HG02759 (cell line): Measurements from ENCODE around the gene IGF1R.

Experiments used
- ATAC-seq: cut with Tn5 transposase; IDR thresholded peaks from one replicate; pipeline ENCODE4 v1.9.1; 2021; ENCODE audit warnings: mild to moderate bottlenecking, moderate library complexity; ENCODE audit not compliant: unreplicated experiment

Gene IGF1R

DNA sequence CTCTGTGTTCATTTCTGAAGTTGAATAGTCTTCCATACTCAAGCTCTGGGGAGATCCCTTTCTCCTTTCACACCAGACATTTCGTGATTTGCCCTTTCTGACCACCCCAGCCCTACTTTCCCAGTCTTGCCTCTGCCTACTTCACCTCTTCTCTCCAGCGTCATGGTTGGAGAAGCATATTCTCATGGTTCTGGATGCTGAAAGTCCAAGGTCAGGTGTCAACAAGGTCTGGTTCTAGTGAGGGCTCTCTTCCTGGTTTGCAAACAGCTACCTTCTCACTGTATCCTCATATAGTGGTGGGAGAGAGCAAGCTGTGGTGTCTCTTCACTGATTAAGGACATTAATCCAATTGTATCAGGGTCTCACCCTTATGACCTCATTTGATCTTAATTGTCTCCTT lies 169.4 kb downstream of the IGF1R start:
- no peak for ATAC-seq

DNA sequence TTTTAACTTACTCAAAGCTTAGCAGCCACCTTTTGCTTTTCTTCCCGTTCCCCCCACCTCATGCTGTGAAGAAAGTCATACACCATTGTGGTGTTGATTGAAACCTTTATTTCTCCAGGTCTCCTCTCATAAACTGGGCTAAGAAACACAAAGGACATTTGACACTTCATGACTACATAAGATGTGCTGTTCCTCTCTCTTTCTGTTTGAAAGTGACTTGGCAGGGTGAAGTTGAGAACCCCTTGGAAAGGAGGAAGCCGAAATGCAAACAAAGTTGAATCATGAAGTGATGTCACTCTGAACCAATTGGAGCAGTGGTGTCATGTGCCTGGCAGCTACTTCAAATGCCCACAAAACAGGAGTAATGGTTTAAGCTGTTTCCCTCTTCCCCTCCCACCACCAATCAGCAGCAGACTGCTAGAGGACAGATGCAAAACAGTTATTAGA lies 174.7 kb downstream of the IGF1R start:
- ATAC-seq, result no peak

- ATAC-seq, result no peak
Measured at GRCh38 chr15:98823616-98824015, 175.3 kb downstream of the IGF1R start.

GRCh38 chr15:98824595-98824994 lies 176.3 kb downstream of the IGF1R start:
- ATAC-seq, result no peak

- ATAC-seq, result no peak
Measured at GRCh38 chr15:98826658-98827057, 178.3 kb downstream of the IGF1R start.

DNA sequence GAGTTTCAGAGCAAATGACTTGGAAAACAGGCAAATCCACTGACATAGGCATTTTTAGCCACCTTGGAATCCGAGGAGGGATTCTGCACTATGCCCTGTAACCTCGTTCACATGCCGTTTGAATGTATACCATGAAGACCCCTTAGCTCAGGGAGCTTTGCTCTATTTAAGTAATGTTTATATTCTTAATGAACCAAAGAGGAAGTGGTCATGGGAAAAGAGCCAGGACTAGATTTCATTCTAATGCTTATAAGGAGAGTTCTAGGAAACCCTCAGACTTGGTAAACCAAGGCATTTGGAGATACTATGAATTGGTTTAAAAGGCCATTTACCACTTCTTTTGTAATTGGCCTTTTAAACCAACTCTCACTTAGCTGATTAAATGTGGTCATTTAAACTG lies 178.9 kb downstream of the IGF1R start:
- ATAC-seq, result no peak

GRCh38 chr15:98830034-98830634 lies 181.8 kb downstream of the IGF1R start:
- ATAC-seq, result no peak

DNA sequence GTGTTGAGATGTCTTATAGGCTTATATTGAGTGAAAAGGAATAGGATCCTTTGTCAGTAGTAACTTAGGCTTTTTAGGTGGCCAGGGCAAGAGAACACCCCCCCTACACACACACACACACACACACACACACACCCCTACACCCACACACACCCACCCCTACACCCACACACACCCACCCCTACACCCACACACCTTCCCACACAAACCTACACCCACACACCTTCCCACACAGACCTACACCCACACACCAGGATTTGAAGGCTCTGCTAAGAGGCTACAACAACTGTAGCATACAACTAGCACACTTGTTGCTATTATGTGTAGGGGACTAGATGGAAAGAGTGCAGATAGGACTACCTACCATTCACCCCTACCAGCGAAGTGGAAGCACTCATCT lies 186.6 kb downstream of the IGF1R start:
- no peak for ATAC-seq

DNA sequence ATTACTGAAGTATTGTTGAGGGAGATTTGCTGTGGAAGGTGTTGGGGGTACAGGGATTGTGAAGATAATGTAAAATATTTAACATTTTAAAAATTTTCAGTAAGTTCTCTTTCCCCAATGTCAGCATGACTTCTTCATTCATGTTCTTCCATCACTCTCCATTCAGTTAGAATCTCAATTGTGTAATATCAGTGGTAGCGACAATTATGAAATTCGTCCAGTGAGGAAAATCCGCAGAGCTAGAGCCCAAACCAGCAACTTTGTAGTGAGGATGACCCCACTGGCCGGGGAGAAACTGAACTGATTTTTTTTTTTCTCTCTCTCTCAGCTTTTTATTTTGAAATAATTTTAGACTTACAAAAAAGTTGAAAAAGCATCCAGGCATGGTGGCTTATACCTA lies 187.5 kb downstream of the IGF1R start:
- no peak for ATAC-seq

DNA sequence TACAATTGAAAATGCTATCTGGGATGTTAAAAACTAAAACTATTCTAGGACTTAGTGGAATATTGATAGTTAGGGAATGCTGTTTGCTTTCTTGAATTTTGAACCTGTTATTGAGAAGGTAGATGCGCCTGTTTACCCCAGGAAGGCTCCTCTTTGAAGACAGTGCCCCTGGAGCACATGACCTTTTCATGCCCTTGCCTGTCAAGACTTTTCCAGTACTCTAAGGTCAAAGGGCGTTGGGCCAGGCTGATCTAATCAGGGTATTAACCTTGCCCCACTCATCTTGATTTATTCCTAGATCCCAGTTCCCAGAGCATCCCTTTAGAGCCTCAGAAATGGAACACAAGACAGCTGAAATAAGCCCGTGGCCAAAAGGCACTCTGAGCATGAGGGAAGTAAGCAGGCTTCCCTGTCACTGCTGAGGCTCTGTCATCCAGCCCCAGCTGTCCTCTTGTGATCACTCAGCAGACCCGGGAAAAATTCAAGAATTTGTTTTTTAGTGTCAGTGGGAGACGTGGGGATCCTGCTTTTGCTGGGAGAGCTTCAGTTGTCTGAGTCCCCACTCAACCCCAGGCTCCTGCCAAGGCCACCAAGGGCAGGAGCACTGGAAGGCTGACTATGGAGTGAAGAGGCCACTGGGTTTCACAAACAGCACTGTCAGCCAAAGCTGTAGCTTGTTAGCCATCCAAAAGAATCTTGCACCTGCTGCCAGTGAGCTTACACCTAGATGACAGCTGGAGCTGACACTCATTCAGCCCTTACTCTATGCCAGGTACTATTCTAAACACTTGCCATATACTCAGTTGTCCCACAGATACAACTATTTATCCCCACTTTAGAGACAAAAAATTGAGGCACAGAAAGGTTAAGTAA lies 190.3 kb downstream of the IGF1R start:
- no peak for ATAC-seq

DNA sequence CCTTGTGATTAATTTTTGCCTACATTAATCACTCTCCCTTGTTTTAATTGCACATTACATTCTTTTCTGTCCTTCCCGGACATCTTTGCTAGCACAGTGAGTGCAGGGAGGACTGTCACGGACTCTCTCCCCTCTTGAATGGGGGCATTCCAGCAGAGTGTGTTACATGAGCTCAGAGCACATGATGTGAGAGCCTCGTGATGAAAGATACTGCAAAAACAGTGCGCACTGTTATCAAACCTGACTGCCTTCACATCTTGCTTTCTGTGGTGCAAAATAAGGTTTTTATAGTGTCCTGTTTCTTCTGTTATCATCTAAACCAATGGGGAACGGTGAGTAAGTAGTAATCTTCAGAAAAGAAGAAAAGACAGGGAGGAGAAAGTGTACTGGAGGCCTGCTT lies 191.7 kb downstream of the IGF1R start:
- ATAC-seq, result no peak

GRCh38 chr15:98841419-98841970 lies 193.2 kb downstream of the IGF1R start:
- no peak for ATAC-seq

DNA sequence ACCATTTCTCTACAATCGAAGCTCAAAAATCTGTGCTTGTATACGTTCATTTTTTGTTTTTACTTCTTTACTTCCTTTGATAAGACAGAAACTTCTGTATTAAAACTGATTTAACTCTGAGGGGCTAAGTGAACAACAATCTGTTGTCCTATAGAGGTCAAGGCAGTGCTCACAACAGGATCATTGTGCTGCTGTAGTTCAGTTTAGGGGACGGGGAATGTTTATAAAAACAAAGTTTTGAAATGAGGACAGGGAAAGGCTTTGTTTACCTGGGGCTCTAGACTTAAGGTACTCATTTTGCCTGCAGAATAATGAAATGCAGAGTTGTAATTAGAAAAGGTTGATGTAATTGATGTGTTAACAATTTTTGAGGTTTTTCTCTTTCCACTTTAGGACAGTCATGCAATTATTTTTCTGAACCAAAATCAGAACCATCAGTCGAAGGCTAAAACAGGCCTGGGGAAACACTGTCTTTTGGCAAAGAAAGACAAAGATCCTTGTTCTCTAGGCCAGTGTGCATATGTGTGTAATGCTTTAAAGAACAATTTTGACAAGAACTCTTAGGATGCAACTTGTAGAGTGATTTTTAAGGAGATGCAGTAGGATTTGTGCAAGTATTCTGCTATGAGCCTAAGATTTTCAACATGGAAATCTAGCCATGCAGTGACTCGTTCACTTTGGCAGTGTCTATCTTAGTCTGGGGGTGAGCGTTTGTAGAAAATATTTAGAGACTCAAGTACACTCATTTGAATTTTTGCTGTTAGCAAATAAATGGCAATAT lies 194.0 kb downstream of the IGF1R start:
- no peak for ATAC-seq

DNA sequence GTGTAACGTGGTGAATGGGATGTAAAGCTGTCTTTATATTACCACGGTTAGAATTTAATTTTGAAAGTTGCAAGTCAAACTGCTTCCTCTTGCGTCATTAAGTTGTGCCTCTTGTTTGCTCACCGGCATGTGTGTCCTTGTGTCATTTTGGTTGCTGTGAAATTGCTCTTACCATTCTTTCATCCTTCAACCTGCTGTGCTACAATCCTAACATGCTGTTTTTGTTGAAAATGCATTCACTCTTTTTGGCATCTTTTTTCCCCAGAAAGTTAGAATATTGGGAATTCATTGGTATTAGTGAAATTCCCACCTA lies 194.6 kb downstream of the IGF1R start:
- ATAC-seq, result no peak

DNA sequence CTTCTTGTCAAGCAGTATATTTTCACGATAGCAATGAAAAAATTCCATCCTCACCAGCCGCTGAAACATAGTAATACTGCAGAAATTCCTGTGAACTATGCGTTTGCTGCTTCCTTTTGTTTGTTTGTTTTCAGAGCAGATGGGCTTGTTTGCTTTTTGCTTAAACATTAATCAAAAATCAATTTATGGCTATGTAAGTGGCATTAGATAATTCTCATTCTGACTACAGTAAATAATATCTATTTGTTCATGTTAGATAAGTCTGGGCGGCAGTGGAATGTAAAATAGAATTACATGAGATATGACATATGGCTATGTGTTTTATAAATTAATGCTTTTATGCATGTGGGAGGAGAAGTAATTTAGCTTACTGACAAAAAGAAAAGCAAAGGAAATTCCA lies 195.5 kb downstream of the IGF1R start:
- ATAC-seq, result no peak

DNA sequence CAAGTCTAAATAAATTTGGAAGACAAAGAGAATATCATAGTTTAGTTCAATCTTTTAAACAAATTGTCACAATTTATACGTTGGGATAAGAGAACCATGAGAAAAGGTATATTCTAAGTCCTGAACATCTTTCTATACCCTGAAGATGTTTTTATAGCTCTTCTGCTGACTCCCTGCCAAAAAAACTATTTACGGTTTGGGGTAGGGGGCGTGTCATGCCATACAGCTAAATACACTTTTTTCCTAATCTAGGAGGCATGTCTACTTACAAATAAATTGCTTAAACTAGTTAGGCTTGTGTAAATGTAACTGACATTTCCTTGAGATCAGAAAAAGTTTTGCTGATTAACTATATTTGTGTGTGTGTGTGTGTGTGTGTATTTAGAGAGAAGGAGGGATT lies 195.9 kb downstream of the IGF1R start:
- no peak for ATAC-seq

GRCh38 chr15:98845138-98845884 lies 197.0 kb downstream of the IGF1R start:
- ATAC-seq, result no peak

DNA sequence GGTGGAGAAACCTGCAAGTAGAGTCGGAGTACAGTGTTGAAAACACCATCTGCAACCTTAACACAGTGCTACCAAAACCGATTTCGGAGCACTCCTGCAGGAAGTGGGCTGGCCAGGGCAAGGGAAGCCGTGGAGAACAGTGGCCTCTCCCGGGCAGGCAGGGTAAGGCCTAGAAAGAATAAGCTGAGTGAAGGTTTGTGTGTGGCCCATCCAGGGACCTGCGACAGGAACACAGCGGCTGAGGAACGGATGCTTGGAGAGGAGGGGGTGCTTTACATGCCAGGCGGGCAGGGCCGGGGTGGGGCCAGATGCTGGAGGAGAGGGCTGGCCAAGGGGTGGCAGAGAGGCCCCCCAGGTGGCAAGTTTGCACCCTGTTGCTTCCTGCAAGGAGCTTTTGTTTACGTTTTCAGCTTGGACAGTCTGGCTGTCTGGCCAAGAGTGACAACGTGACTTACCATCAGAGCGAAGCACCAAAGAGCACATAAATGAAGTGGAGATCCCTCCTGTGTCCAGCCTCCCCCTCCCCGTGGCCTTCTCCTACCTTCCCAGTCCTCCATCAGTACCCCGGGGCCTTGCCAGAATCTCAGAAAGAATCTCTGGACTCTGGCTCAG lies 202.7 kb downstream of the IGF1R start:
- no peak for ATAC-seq

DNA sequence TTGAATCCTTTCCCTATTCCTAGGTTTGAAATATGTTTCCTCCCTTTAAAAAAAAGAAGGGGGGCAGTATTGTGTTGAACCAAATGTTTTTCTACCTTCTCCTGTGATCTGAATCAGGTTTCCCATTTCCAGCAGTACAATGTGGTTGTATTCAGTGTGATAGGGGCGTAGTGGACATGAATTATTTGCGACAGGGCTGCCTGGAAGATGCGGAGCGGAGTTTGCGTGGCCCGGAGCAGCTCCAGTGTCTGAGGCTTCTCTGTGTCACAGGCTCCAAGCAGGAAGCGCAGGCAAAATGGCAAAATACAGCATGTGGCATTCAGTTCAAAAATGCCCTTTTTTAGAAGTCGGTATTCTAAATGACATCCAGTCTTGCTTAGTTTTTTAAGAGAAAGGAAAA lies 204.8 kb downstream of the IGF1R start:
- ATAC-seq, result peak; percentile 41

DNA sequence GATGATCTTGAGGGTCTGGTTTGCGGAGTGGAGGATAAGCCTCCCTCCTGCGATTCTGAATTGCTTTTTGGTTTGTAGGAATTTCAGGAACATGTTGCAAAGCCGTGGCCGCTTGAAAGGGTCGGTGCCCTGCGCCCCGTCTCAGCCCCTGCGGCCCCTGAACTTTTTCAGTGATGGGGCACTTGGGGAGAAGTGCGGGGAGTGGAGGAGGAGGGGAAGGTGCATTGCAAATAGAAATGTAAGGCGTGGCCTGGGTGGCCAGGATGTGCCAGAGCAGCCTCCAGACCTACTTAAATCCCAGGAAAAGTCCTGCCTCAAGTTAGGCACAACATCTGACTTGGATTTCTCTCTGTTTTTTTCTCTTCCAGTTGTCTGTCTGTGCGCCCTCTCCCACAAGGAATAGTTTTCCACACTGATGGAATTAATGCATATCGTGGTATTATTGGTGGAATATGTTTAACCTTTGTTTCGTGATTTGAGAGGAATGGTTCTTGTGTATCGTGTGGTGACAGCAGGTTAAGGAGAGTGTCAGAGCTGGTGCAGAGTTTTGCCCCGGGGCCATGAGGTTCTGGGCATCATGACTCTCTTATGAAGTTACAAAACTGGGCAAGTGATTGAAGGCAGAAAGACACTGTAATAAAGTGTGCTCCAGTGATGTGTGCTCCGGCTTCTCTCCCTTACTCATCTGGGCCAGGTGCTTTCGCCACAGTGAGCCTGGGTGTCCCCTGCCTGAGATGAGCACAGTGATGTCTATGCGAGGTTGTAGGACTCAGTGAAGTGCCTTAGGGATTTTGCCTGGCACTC lies 205.5 kb downstream of the IGF1R start:
- ATAC-seq, result no peak
